Measurements from ENCODE around the gene FAT1. TPM values are rescaled to one million over a fixed set of nuclear protein-coding genes. Genes with fewer than 3 reads are reported as not detected.

FAT1 gene
- total and polyA plus RNA-seq, 2 donors (not counting 1 experiment from before 2014, with no cell fraction given) = 151 to 729 TPM

- H3K27ac ChIP-seq (ENCODE audit: insufficient read depth, low read length) = no peak overlapping the region
- H3K27me3 ChIP-seq (ENCODE audit: control insufficient read depth, insufficient read depth, low read length) = no peaks in the 10 kb centered on the region
- H3K36me3 ChIP-seq (ENCODE audit: control insufficient read depth, insufficient read depth, low read length) = no peaks in the 10 kb centered on the region
- H3K4me3 ChIP-seq (replicated peaks in 1 of 4; ENCODE audit: control extremely low read depth in 1 of 4, insufficient read depth in 1 of 4, low read depth in 3 of 4, low read length in 4 of 4) = no peak overlapping the region
- H3K79me2 ChIP-seq (ENCODE audit: control insufficient read depth, insufficient read depth, low read length) = no peaks in the 10 kb centered on the region
- no peak overlapping the region for H2AFZ ChIP-seq (ENCODE audit: low read length)
- no peaks in the 10 kb centered on the region for H3K4me1 ChIP-seq (ENCODE audit: control insufficient read depth, extremely low read depth, insufficient read depth, low read length)
- no peak overlapping the region for H3K9ac ChIP-seq (ENCODE audit: insufficient read depth, low read length)
- TF ChIP-seq CTCF (conservative IDR thresholded peaks at IDR 0.05 in 1 of 2, IDR thresholded peaks at IDR 0.05 in 1 of 2; ENCODE audit: low read depth in 1 of 2, low read length in 2 of 2) (no peak), EZH2 (IDR thresholded peaks at IDR 0.05; ENCODE audit: low read length, missing control alignments) (no peak)
- H4K20me1 ChIP-seq (ENCODE audit: control insufficient read depth, extremely low read depth, insufficient read depth, low read length) = no peaks in the 10 kb centered on the region
- H3K4me2 ChIP-seq (ENCODE audit: extremely low read depth, insufficient read depth, low read length) = no peak overlapping the region
- no peaks in the 10 kb centered on the region for H3K9me3 ChIP-seq (ENCODE audit: control insufficient read depth, insufficient read depth, low read depth, low read length)
- DNase-seq (ENCODE audit: low read depth in 2 of 2) = no peak
These were observed 10.6 kb upstream of the FAT1 start for GRCh38 chr4:186734251-186734650.

GRCh38 chr4:186733778-186734177 is 10.1 kb upstream of the FAT1 start:
- no peak overlapping the region for H3K4me2 ChIP-seq (ENCODE audit: extremely low read depth, insufficient read depth, low read length)
- no peaks in the 10 kb centered on the region for H3K79me2 ChIP-seq (ENCODE audit: control insufficient read depth, insufficient read depth, low read length)
- DNase-seq (ENCODE audit: low read depth in 2 of 2) = no peak
- no peaks in the 10 kb centered on the region for H3K9me3 ChIP-seq (ENCODE audit: control insufficient read depth, insufficient read depth, low read depth, low read length)
- H3K36me3 ChIP-seq (ENCODE audit: control insufficient read depth, insufficient read depth, low read length) = no peaks in the 10 kb centered on the region
- H3K27me3 ChIP-seq (ENCODE audit: control insufficient read depth, insufficient read depth, low read length) = no peaks in the 10 kb centered on the region
- no peak overlapping the region for H3K27ac ChIP-seq (ENCODE audit: insufficient read depth, low read length)
- no peak overlapping the region for H3K9ac ChIP-seq (ENCODE audit: insufficient read depth, low read length)
- H3K4me3 ChIP-seq (replicated peaks in 1 of 4; ENCODE audit: control extremely low read depth in 1 of 4, insufficient read depth in 1 of 4, low read depth in 3 of 4, low read length in 4 of 4) = no peak overlapping the region
- no peaks in the 10 kb centered on the region for H4K20me1 ChIP-seq (ENCODE audit: control insufficient read depth, extremely low read depth, insufficient read depth, low read length)
- H3K4me1 ChIP-seq (ENCODE audit: control insufficient read depth, extremely low read depth, insufficient read depth, low read length) = peaks cover 2% of the 10 kb centered on the region
- no peak overlapping the region for H2AFZ ChIP-seq (ENCODE audit: low read length)
- no peak for TF ChIP-seq EZH2 (IDR thresholded peaks at IDR 0.05; ENCODE audit: low read length, missing control alignments)
- TF ChIP-seq CTCF (conservative IDR thresholded peaks at IDR 0.05 in 1 of 2, IDR thresholded peaks at IDR 0.05 in 1 of 2; ENCODE audit: low read depth in 1 of 2, low read length in 2 of 2) = no peak

- H2AFZ ChIP-seq (ENCODE audit: low read length) = no peak overlapping the region
- no peak overlapping the region for H3K9ac ChIP-seq (ENCODE audit: insufficient read depth, low read length)
- no peaks in the 10 kb centered on the region for H4K20me1 ChIP-seq (ENCODE audit: control insufficient read depth, extremely low read depth, insufficient read depth, low read length)
- no peaks in the 10 kb centered on the region for H3K36me3 ChIP-seq (ENCODE audit: control insufficient read depth, insufficient read depth, low read length)
- no peak overlapping the region for H3K27ac ChIP-seq (ENCODE audit: insufficient read depth, low read length)
- no peaks in the 10 kb centered on the region for H3K9me3 ChIP-seq (ENCODE audit: control insufficient read depth, insufficient read depth, low read depth, low read length)
- H3K4me1 ChIP-seq (ENCODE audit: control insufficient read depth, extremely low read depth, insufficient read depth, low read length) = peaks cover 5% of the 10 kb centered on the region
- H3K4me2 ChIP-seq (ENCODE audit: extremely low read depth, insufficient read depth, low read length) = no peak overlapping the region
- H3K79me2 ChIP-seq (ENCODE audit: control insufficient read depth, insufficient read depth, low read length) = peaks cover 7% of the 10 kb centered on the region
- TF ChIP-seq EZH2 (IDR thresholded peaks at IDR 0.05; ENCODE audit: low read length, missing control alignments) (no peak), CTCF (conservative IDR thresholded peaks at IDR 0.05 in 1 of 2, IDR thresholded peaks at IDR 0.05 in 1 of 2; ENCODE audit: low read depth in 1 of 2, low read length in 2 of 2) (no peak)
- no peak overlapping the region for H3K4me3 ChIP-seq (replicated peaks in 1 of 4; ENCODE audit: control extremely low read depth in 1 of 4, insufficient read depth in 1 of 4, low read depth in 3 of 4, low read length in 4 of 4)
- H3K27me3 ChIP-seq (ENCODE audit: control insufficient read depth, insufficient read depth, low read length) = no peaks in the 10 kb centered on the region
- no peak for DNase-seq (ENCODE audit: low read depth in 2 of 2)
These were observed 7.0 kb upstream of the FAT1 start for GRCh38 chr4:186730621-186731020.

Data from fibroblast of lung (primary cell).